NCI-H2029 (cell line): ENCODE measurements around the gene INHBC.
"Not testable (repeated sequence)": the region's sequence is repeated elsewhere in the genome, so short reads cannot be mapped to it uniquely, and the experiment has no call there.

Experiments
- DNase-seq: peaks from one replicate; lab custom pipeline; 2025; lab: John Stamatoyannopoulos, UW

INHBC gene

DNA sequence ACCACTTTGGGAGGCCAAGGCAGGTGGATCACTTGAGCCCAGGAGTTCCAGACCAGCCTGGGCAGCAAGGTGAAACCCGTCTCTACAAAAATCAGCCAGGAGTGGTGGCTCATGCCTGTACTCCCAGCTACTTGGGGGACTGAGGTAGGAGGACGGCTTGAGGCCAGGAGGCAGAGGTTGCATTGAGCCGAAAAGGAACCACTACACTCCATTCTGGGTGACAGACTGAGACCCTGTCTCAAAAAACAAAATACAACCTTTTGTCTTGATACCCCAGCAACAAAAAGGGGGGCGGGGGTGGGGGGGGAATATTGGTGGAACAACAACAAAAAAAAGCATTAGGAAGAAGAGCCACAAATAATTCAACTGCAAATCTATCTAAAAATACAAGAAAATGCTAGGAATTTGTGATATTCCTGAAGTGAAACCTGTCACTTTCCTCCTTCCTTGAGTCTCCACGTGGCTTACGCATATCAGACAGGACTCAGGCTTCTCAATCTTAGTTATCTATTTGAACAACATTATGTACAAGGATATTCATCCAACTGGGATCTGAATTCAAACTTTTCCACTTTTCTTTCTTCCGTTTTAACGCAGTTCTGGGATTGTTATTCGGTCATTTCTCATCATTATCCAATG is 5.0 kb upstream of the INHBC start:
- no peak for DNase-seq

DNA sequence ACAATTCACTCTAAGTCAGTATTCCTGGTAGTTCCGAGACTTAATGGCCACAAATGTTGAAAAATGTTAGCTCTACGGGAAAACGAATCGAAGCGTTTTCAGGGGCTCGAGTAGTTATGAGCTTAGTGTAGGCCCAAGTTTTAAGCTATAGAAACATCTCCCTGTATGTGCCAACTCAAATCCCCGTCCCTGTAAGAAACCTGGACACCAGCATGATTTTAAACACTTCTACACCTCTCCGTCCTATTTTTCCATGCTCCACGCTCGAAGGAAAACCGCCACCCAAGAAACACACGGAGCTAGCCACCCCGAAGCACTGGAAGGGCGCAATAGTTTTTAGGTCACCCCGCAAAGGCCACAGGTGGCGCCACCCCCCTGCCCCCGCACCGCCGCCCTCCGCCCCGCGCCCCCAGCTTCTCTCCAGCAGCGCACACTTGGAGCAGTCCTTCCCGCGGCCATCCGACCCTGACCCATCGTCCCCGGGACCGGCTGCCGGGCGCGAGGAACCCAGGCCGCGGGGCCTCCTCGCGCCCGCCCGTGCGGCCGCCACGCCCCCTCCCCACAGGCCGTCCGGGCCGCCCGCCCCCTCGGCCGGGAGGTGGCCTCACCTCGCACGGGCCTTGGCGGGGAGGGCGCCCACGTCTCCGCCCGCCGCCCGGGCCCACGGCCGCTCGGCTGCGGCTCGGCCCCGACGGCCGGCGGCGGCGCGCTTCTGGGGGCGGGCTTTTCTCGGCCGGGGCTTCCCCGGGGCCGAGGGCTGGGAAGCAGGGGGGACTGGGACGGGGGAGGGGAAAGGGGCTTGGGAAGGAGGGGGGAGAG is 4.3 kb upstream of the INHBC start:
- DNase-seq: peak; percentile 50

DNA sequence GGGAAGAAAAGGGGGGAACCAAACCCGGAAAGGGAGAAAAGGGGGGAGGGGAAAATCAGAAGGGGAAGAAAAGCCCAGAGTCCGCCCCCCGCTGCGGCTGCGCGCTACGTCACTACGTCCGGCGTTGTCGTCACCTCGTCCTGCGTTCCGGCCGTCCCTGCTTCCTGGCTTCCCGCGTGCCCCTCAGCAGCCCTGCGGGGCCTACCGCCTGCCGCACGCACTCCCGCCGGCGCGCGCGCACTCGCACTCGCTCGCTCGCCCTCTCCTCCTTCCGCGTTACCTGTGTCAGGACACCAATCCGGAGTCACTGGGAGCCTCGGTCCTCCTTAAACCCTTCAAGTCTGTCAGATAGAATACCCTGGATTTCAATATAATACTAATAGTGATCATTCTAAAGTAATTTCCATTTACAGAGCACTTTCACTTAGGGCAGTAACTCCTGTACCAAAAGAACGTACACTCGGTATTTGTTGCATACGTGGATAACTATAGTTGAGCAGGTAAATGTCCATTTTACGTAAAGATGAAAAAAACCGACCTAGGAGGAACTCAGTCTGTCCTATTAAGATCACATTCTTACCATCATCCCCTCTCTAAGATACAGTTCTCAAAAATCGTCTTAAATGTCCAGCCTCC is 3.5 kb upstream of the INHBC start, which contains the start of gene R3HDM2:
Gene R3HDM2 (minus strand): TSS at position 113 of the 636 bp plus-strand sequence. CDS start 120,615 bp downstream, outside the sequence.
- peak; percentile 94 for DNase-seq

DNA sequence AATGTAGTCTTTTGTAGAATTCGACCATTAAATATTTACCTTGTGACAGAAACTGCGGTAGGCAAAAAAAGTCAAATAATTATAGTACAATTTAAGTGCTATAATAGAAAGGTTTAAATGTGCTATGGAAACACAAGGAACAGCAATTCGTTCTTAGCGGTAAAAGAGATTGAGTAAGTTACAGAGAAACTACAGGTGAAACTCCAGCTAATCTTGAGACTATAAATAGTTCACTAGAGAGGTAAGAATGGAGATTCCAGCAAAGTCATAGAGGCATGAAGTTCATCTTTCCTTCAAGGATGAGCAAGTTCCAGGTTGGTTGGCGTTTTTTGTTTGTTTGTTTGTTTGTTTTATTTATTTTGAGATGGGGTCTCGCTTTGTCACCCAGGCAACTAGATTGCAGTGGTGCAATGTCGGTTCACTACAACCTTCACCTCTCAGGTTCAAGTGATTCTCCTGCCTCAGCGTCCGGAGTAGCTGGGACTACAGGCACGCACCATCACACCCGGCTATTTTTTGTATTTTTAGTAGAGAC is 2.9 kb upstream of the INHBC start:
- no peak for DNase-seq

DNA sequence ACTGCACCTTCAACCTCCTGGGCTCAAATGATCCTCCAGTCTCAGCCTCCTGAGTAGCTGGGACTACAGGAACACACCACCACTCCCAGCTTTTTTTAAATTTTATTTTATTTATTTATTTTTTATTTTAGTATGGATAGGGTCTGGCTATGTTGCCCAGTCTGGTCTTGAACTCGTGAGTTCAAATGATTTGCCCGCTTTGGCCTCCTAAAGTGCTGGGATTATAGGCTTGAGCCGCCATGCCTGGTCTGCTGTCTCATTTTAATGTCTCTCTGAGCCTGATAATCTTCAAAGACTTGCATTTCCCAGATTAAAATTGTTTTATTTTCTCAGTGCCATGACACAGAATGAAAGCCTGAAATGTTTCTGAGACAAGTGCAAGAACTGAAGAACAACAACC is 1.2 kb upstream of the INHBC start:
- DNase-seq: no peak

DNA sequence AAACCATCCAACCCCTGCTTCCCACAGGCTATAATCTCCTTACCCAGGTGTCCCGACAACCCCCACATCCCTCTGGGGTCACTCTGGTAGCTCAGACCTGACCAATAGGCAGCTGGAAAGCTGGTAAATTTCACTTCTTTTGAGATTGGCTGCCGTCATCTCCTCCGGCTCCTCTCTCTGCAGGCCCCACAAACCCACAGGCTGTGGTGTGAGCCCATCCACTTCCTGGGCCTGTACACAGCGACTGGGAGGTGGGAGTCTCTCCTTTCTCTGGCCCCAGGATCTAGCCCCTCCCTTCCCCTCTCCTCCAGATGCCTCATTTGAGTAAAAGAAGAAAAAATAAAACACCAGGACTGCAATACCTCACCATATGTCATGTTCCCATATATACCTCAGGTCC is 709 bp downstream of the INHBC start:
- no peak for DNase-seq

DNA sequence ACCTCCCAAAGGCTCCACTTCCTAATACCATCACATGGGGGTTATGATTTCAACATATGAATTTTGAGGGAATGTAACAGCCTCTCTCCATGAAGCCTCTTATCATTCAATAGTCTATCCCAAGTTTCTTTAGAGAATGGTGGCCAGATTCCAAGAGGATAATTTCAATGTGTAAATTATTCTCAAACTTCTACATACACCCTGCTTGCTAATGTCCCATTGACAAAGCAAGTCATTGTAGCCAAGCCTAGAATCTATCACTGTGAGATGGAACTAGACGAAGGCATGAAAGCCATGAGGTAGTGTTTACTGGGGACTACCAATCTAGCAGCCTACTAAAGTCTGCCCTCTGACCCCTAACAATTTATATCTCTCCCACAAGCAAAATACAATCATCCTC is 3.8 kb downstream of the INHBC start:
- no peak for DNase-seq

DNA sequence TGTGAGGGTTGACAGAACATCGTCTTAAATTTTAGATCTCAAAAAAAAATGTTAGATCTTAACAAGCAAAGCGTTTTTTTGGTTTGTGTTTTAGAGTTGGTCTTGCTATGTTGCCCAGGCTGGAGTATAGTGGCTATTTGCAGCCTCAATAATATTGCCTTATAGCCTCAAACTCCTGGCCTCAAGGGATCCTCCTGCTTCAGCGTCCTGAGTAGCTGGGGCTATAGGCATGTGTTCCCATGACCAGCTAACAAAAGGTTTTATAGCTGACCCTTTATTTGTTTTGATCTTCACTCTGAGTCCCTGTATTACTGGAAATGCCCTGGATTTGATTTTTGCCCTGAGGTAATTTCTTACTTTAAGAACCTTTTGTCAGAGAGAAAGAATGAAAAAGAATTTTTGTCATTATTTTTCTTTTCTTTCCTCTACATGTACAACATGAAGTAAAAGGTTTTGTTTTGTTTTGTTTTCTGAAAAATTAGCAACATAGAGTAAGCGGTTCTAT is 5.2 kb downstream of the INHBC start:
- DNase-seq: no peak

DNA sequence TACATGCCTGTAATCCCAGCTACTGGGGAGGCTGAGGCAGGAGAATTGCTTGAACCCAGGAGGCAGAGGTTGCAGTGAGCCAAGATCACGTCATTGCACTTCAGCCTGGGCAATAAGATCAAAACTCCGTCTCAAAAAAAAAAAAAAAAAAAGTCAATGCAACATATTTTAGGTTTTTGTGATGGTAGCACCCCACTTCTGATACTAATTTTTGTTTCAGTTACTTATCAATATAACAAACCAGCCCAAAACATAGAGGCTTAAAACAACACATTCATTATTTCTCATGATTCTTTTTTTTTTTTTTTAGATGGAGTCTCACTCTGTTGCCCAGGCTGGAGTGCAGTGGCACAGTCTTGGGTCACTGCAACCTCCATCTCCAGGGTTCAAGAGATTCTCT is 6.8 kb downstream of the INHBC start:
- not testable (repeated sequence) for DNase-seq

DNA sequence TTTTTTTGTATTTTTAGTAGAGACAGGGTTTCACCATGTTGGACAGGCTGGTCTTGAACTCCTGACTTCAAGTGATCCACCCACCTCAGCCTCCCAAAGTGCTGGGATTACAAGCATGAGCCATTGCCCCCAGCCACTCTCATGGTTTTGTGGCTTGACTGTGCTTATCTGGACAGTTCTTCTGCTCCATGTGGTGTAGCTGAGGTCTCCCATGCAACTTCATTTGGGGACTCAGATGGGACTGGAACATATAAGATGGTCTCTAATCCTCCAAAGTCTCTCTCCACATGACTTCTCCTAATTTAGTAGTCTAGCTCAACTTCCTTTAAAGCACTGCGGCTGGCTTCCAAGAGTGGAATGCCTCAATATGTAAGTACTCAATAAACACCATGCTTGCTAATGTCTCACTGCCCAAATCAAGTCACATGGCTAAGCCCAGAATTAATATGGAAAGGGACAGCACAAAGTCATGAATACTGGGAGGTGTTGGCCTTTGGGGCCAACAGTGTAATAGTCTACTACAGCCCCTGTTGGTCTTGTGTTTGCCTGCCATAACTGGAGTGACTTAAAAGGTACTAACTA is 7.4 kb downstream of the INHBC start:
- DNase-seq: no peak

DNA sequence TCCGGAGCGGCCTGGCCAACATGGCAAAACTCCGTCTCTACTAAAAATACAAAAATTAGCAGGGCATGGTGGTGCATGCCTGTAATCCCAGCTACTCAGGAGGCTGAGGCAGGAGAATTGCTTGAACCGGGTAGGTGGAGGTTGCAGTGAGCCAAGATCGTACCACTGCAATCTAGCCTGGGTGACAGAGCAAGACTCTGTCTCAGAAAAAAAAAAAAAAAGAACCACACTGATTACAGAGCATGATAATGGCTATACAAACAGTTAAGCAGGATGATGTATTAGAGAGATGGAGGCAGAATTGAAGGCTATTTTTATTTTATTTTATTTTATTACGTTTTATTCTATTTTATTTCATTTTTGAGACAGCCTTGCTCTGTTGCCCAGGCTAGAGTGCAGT is 9.8 kb downstream of the INHBC start:
- not testable (repeated sequence) for DNase-seq

DNA sequence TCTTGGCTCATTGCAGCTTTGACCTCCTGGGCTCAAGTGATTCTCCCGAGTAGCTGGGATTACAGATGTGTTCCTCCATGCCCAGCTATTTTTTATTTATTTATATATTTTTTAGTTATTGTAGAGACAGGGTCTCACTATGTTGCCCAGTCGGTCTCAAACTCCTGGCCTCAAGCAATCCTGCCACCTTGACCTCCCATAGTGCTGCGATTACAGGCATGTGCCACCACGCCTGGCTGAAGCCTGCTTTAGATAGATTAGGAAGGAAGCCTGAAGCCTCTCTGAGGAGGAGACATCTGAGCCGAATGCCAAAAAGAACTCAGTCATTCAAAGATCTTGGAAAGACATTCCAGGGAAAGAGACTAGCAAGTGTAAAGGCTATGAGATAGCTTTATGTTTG is 10.2 kb downstream of the INHBC start:
- DNase-seq: no peak

DNA sequence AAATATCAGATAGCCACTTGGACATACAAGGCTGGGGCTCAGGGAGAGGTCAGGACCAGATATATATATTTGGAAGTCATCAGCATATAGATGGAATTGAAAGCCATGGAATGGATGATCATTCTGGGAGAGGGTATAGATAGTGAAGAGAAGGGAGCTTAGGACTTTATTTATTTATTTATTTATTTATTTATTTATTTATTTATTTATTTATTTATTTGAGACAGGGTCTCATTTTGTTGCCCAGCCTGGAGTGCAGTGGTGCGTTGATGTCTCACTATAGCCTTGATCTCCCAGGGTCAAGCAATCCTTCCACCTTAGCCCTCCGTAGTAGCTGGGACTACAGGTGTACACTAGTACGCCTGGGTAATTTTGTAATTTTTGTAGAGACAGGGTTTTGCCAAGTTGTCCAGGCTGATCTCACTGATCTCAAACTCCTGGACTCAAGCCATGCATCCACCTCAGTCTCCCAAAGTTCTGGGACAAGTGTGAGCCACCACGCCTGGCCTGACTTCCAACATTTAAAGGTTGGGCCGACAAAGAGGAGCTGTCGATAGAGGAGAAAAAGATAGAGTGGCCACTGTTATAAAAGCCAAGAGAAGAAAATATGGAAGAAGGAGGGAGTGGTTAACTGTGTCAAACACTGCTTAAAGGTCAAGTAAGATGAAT is 11.8 kb downstream of the INHBC start:
- no peak for DNase-seq

DNA sequence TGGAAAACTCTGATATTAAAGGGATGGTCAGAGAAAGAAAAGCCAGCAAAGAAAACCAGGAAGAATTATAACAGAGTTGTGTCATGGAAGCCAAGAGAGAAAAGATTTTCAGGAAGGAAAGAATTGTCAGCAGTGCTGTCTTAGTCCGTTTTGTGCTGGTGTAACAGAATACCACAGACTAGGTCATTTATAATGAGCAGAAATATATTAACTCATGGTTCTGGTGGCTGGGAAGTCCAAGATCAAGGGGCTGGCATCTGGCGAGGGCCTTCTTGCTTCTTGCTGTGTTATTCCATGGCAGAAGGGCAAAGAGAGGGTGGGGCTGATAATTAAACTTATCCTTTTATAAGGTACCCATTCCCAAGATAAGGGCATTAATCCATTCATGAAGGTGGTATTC is 14.1 kb downstream of the INHBC start:
- DNase-seq: no peak

DNA sequence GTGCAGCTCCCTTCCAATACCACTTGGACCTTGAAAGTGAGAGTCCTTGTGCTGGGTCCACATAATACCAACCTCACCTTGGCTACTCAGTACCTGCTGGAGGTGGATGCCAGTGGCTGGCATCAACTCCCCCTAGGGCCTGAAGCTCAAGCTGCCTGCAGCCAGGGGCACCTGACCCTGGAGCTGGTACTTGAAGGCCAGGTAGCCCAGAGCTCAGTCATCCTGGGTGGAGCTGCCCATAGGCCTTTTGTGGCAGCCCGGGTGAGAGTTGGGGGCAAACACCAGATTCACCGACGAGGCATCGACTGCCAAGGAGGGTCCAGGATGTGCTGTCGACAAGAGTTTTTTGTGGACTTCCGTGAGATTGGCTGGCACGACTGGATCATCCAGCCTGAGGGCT is 14.8 kb downstream of the INHBC start:
- no peak for DNase-seq

DNA sequence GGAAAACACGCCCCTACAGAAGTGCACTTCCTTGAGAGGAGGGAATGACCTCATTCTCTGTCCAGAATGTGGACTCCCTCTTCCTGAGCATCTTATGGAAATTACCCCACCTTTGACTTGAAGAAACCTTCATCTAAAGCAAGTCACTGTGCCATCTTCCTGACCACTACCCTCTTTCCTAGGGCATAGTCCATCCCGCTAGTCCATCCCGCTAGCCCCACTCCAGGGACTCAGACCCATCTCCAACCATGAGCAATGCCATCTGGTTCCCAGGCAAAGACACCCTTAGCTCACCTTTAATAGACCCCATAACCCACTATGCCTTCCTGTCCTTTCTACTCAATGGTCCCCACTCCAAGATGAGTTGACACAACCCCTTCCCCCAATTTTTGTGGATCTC is 15.5 kb downstream of the INHBC start:
- no peak for DNase-seq

DNA sequence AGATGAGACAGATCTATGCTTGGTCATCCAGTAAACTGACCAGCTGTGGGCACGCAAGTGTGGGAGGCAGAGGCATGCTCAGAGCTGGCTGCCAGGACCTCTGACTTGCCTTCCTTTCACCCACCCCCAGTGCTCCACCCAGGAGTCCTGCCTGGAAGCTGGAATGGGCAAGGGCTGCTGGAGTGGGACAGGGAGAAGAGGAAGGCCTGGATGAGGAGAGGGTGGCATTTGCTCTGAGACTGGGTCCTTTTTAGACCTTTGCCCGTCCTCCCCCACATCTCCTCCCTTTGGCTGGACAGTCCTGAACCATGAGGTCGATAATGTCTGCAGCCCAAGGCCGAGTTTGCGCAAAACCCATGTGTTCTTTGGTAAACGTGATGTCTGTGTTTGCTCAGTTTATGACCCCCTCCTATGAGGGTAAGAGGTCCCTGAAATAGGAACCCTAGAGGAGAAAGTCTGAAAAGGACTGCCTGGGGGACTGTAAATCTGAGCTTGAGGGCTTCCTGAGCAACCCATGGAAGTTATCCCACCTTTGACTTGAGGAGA is 16.7 kb downstream of the INHBC start:
- DNase-seq: no peak

DNA sequence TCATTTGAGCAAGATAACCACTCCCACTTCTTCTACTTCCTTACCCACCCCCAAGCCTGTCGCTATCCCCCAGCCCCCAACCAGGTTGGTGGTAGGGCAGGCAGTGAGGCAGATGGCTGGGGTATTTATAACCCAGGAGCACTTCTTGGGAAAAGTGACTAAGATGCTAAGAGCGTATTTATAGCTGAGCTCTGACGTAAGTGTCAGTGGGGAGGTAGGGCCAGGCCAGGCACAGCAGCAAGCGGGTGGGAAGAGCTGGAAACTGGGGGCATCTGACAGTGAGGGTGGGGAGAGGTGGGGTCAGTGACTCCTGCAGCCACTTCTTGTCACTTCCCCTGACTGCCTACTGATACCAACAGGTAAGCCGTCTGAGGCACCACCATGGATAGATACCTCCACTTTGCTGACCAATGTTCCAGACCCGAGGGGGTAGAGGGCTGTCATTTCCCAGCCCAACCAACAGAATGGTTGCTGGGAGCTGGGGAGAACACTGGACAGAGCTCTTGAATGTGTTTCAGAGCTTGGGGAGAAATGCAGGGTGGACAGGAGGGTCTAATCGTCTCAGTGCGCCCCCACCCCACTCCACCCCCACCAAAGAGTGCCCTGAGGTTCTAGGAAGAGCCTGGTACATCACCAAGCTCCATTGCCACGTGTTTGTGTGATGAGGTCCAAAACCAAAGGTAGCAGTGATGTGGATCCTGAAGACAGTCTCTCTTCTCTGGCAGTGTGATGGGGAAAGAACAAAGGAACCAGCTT is 17.8 kb downstream of the INHBC start:
- DNase-seq: no peak

DNA sequence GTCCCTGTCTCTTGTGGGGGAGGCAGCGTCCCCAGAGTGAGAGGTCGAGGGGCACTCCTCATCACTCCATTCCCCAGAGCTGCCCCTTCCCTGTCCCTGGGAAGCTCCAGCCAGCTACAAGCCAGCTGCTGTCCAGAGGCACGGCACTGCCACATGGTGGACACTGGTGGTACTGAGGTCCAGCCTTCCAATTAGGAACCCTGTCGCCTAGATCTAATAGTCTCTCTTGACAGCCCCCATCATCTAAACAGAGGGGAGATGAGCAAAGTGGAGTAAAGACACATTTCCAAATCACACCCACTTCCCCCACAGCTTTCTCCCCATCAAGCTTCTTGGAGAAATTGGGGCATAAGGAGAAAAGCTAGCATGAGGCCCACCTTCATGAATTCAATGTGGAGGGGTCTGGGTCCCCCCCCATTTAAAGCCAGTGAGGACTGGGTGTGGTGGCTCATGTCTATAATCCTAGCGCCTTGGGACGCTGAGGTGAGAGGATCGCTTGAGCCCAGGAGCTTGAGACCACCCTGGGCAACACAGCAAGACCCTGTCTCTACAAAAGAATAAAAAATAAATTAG is 18.4 kb downstream of the INHBC start:
- peak; percentile 45 for DNase-seq

DNA sequence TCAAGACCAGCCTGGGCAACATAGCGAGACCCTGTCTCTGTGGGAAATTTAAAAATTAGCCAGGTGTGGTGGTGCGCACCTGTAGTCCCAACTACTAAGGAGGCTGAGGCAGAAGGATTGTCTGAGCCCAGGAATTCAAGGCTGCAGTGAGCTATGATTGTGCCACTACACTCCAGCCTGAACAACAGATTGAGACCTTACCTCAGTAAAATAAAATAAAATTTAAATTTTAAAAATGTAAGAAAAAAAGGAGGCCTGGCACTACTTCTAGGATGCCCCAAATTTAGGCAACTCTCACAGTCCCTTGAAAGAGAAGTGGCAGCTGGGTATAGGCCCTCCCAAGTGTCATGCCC is 19.6 kb downstream of the INHBC start:
- DNase-seq: no peak
